Tibial nerve (tissue), 4 donors: ENCODE data around the gene SF3B1.

Source experiments
- CTCF ChIP-seq, 5 experiments: fragments of 200-600 bp in 3 of 5; fragments of 450-650 bp in 2 of 5; sonication (generic) in 3 of 5; IDR thresholded peaks; one replicate each; pipeline ENCODE4 v1.5.1; 2016 to 2019; ENCODE audit warnings: antibody characterized with exemption in 5 of 5, mild to moderate bottlenecking in 3 of 5, moderate library complexity in 2 of 5
- EP300 ChIP-seq, 2 donors: sonication (generic); formaldehyde crosslinking; IDR thresholded peaks; one replicate each; pipeline ENCODE4 v1.6.1; 2017; ENCODE audit warnings: antibody characterized with exemption in 2 of 2, mild to moderate bottlenecking in 1 of 2
- POLR2A ChIP-seq, 2 donors: fragments of 450-650 bp; IDR thresholded peaks; one replicate each; pipeline ENCODE4 v1.6.1; 2017; ENCODE audit warnings: antibody characterized with exemption in 2 of 2, mild to moderate bottlenecking in 2 of 2, moderate library complexity in 2 of 2

- no peak for TF ChIP-seq CTCF (IDR thresholded peaks at IDR 0.05)
- no peak for TF ChIP-seq POLR2A (IDR thresholded peaks at IDR 0.05)
- TF ChIP-seq EP300 (IDR thresholded peaks at IDR 0.05) = no peak
Measured at GRCh38 chr2:197391220-197391717, 43.6 kb downstream of the SF3B1 start.
